ENCODE measurements around the gene PHLDB1. TPM values are rescaled to one million over a fixed set of nuclear protein-coding genes. Genes with fewer than 3 reads are reported as not detected.

PHLDB1 gene
- total RNA-seq, 2 donors from 2014 or later = 60.1 to 88.6 TPM

- intact Hi-C loops (cut with DNase I) = no loop called here
- no peak for DNase-seq
- peak overlapping the region; percentile 16 to 38 for H3K9ac ChIP-seq (ENCODE audit: low read depth in 2 of 2, low read length in 2 of 2)
Observed at GRCh38 chr11:118618991-118619375, 11.6 kb downstream of the PHLDB1 start.

GRCh38 chr11:118619444-118620197 lies 12.2 kb downstream of the PHLDB1 start:
- intact Hi-C loops (cut with DNase I) = no loop called here
- H3K9ac ChIP-seq (ENCODE audit: low read depth in 2 of 2, low read length in 2 of 2) = peak overlapping the region; percentile 16
- no peaks in the 10 kb centered on the region for H3K36me3 ChIP-seq
- no peak overlapping the region for H3K4me3 ChIP-seq
- H3K9me3 ChIP-seq = no peaks in the 10 kb centered on the region
- peak overlapping the region; percentile 55 for H3K27ac ChIP-seq
- no peak for DNase-seq
- no peak for TF ChIP-seq CTCF (IDR thresholded peaks at IDR 0.05)
- no peaks in the 10 kb centered on the region for H3K27me3 ChIP-seq
- peaks cover 16% of the 10 kb centered on the region for H3K4me1 ChIP-seq

More at GRCh38 chr11:118618991-118619375, 11.6 kb downstream of the PHLDB1 start:
- no peak for TF ChIP-seq CTCF (IDR thresholded peaks at IDR 0.05)
- peaks cover 16% of the 10 kb centered on the region for H3K4me1 ChIP-seq
- no peaks in the 10 kb centered on the region for H3K27me3 ChIP-seq
- H3K36me3 ChIP-seq = no peaks in the 10 kb centered on the region
- H3K27ac ChIP-seq = peak overlapping the region; percentile 55
- no peaks in the 10 kb centered on the region for H3K9me3 ChIP-seq
- H3K4me3 ChIP-seq = no peak overlapping the region

GRCh38 chr11:118620529-118621070 lies 13.2 kb downstream of the PHLDB1 start:
- Histone ChIP-seq H3K36me3 (no peaks in the 10 kb centered on the region), H3K27me3 (no peaks in the 10 kb centered on the region), H3K9ac (ENCODE audit: low read depth in 2 of 2, low read length in 2 of 2) (peak overlapping the region in 1 of 2 donors; percentile 46), H3K27ac (peak overlapping the region; percentile 63), H3K9me3 (no peaks in the 10 kb centered on the region), H3K4me3 (peak overlapping the region; percentile 40), H3K4me1 (peaks cover 16% of the 10 kb centered on the region)
- intact Hi-C loops (cut with DNase I) = no loop called here
- no peak for TF ChIP-seq CTCF (IDR thresholded peaks at IDR 0.05)
- no peak for DNase-seq

GRCh38 chr11:118621071-118621783 lies 13.8 kb downstream of the PHLDB1 start:
- Histone ChIP-seq H3K27me3 (no peaks in the 10 kb centered on the region), H3K9me3 (no peaks in the 10 kb centered on the region), H3K27ac (peak overlapping the region; percentile 63), H3K9ac (ENCODE audit: low read depth in 2 of 2, low read length in 2 of 2) (peak overlapping the region; percentile 5 to 61), H3K4me1 (peaks cover 16% of the 10 kb centered on the region), H3K4me3 (peak overlapping the region; percentile 40), H3K36me3 (no peaks in the 10 kb centered on the region)
- TF ChIP-seq CTCF (IDR thresholded peaks at IDR 0.05) = no peak
- intact Hi-C loops (cut with DNase I) = no loop called here
- DNase-seq = peak; percentile 92

GRCh38 chr11:118621784-118622375 lies 14.5 kb downstream of the PHLDB1 start:
- no peak for DNase-seq
- Histone ChIP-seq H3K27ac (peak overlapping the region; percentile 50), H3K9ac (ENCODE audit: low read depth in 2 of 2, low read length in 2 of 2) (peak overlapping the region; percentile 5 to 61), H3K36me3 (no peaks in the 10 kb centered on the region), H3K4me1 (peaks cover 16% of the 10 kb centered on the region), H3K9me3 (no peaks in the 10 kb centered on the region), H3K27me3 (no peaks in the 10 kb centered on the region), H3K4me3 (peak overlapping the region; percentile 40)
- TF ChIP-seq CTCF (IDR thresholded peaks at IDR 0.05) = no peak
- intact Hi-C loops (cut with DNase I) = no loop called here

Measured in colonic mucosa (tissue), 4 donors.